ENCODE measurements around the gene NUBP2.

GRCh38 chr16:1787056-1787321, 4.2 kb downstream of the NUBP2 start:
- TF ChIP-seq REST (IDR thresholded peaks at IDR 0.05; ENCODE audit: unreplicated experiment), result no peak
- no peak for TF ChIP-seq CTCF (conservative IDR thresholded peaks at IDR 0.05; ENCODE audit: low read depth in 2 of 2)
- TF ChIP-seq EZH2 (IDR thresholded peaks at IDR 0.05; ENCODE audit: low read depth, unreplicated experiment), result no peak
- TF ChIP-seq JUNB (IDR thresholded peaks at IDR 0.05; ENCODE audit: unreplicated experiment), result no peak
- TF ChIP-seq EZH2phosphoT487 (IDR thresholded peaks at IDR 0.05; ENCODE audit: unreplicated experiment), result no peak
- TF ChIP-seq ZNF114 (CRISPR knock-in tag; IDR thresholded peaks at IDR 0.05), result no peak
- TF ChIP-seq POLR2AphosphoS5 (IDR thresholded peaks at IDR 0.05; ENCODE audit: low read depth), result no peak
